ENCODE data around the gene RAP1B.

- TF ChIP-seq POLR2A (IDR thresholded peaks at IDR 0.05), result no peak
- no peak for TF ChIP-seq CTCF (IDR thresholded peaks at IDR 0.05)
Measured at GRCh38 chr12:68639396-68639767, 28.7 kb downstream of the RAP1B start.
